Tibial nerve (tissue), 3 donors: ENCODE measurements around the gene ZNF219.

Experiments
- CTCF ChIP-seq, 5 experiments: fragments of 200-600 bp in 3 of 5; fragments of 450-650 bp in 2 of 5; sonication (generic) in 3 of 5; IDR thresholded peaks; one replicate each; pipeline ENCODE4 v1.5.1; 2016 to 2019; ENCODE audit warnings: antibody characterized with exemption in 5 of 5, mild to moderate bottlenecking in 3 of 5, moderate library complexity in 2 of 5
- POLR2A ChIP-seq, 2 donors: fragments of 450-650 bp; IDR thresholded peaks; one replicate each; pipeline ENCODE4 v1.6.1; 2017; ENCODE audit warnings: antibody characterized with exemption in 2 of 2, mild to moderate bottlenecking in 2 of 2, moderate library complexity in 2 of 2

- TF ChIP-seq CTCF (IDR thresholded peaks at IDR 0.05), result no peak
- TF ChIP-seq POLR2A (IDR thresholded peaks at IDR 0.05), result no peak
Measured at GRCh38 chr14:21091821-21092272, 6.6 kb downstream of the ZNF219 start.
